Activated T-cell treated with anti-CD3 and anti-CD28 coated beads, Interleukin-2, amount 50 U/mL, for 4 hours (primary cell): ENCODE measurements around the gene CROCC2. TPM values are rescaled to one million over a fixed set of nuclear protein-coding genes. Genes with fewer than 3 reads are reported as not detected.

ENCODE experiments used
- ATAC-seq, 2 donors: fragments of 200-7000 bp; cut with Tn5 transposase; one replicate each; pipeline ENCODE4 v1.10.0; 2021
- DNase-seq: peaks from one replicate; pipeline ENCODE4 v3.0.0-alpha.2; 2020
- H3K27me3 Mint-ChIP-seq: one replicate; pipeline ENCODE4 v1.8.0; 2021; ENCODE audit warnings: low read depth, mixed read lengths
- H3K36me3 Mint-ChIP-seq: one replicate; pipeline ENCODE4 v1.8.0; 2022; ENCODE audit warnings: mixed read lengths; ENCODE audit not compliant: insufficient read depth
- H3K4me1 Mint-ChIP-seq: one replicate; pipeline ENCODE4 v1.8.0; 2021; ENCODE audit warnings: low read depth, mixed read lengths
- H3K4me3 Mint-ChIP-seq: one replicate; pipeline ENCODE4 v1.8.0; 2021; ENCODE audit warnings: mild to moderate bottlenecking, moderate library complexity, mixed read lengths
- H3K9me3 Mint-ChIP-seq: one replicate; pipeline ENCODE4 v1.8.0; 2021; ENCODE audit warnings: mixed read lengths
- total RNA-seq, 3 donors: library from RNA; stranded (reverse); gene quantifications; one replicate each; pipeline ENCODE4 v1.2.1, GENCODE V29; 2021

CROCC2 gene
- total RNA-seq, 3 donors from 2014 or later: not detected

DNA sequence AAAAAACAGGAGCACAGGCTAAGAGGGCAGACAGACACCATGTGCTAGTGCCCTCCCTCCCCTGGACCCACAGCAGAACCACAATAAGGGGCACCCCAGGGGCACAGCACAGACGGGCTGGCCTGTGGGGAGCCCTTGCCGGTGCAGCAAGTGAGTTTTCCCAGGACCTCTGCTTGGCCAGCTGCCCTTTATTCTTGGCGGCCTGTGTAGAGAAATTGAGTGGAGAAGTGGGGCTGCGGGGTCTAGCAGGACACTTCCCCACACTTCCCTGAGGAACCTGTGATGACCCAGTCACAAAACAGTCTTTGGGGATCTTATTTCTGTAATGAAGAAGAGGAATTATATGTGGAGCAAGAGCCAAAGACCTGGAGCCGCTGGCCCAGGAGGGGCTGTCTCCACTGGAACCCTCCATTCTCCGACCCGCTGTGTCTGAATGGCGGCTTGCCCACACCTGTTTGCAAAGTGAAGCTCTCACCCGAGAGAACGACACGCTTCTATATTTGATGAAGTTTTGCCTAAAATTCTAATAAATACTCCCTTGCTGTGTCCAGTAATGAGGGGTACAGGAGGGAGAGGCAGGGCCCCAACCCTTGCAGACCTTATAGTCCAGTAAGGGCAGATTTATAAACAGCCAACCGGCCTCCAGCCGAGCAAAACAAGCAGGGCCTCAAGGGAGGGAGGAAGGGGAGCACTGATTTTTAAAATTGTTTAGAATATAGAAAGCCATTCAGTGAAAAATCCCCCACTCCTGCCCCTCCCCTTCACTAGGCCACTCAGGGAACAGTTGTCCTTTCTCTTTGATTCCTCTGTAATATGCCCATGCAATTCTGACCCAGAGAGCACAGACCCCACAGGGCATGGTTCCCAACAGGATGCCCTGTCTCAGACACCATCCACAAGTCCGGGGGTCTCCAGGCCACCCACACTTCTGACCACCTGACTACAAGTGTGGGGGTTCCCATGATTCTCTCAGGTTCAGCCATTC is 47.6 kb downstream of the CROCC2 start:
- ATAC-seq: no peak
- Mint-ChIP-seq H3K9me3 (no peaks in the 10 kb centered on the region), H3K4me3 (no peak overlapping the region), H3K4me1 (no peaks in the 10 kb centered on the region), H3K36me3 (no peaks in the 10 kb centered on the region), H3K27me3 (peaks cover 7% of the 10 kb centered on the region)
- no peak for DNase-seq

DNA sequence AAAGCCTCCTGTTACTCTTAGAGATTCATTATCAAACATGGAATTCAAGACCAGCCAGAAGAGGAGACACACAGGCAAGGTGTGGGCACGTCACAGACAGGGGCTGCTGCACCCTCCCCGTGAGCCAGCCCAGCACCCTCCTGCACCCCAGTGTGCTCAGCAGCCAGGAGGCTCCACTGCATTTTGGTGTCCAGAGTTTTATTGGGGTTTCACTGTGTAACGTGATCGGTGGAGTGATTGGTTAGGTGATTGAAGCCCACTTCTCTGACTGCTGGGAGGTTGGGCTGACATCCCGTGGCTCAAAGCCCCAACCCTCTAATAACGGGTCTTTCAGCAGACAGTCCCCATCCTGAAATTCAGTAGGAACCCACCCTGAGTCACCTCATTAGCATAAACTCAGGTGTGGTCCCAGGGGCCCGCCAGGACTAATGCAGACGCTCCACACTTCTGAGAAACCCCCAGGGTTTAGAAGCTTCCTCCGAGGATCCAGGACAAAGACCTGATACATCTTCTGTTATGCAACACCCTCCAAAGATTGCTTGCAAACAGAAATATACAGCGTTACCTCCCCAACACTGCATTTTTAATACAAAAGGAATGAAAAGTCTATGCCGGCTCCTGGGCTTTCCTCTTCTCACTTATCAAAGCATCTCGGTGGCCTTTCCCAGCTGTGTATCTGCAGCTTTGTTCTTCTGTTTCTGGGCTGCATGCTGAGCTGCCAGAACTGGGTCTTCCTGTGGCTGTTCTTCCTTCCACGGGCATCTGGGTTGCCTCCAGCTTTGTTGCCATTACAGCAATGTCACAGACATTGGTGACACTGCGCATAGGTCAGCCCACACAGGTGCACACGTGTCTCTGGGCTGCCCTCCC is 48.5 kb downstream of the CROCC2 start:
- no peak for DNase-seq
- no peaks in the 10 kb centered on the region for H3K4me1 Mint-ChIP-seq
- ATAC-seq: no peak
- H3K27me3 Mint-ChIP-seq: peaks cover 7% of the 10 kb centered on the region
- H3K36me3 Mint-ChIP-seq: no peaks in the 10 kb centered on the region
- H3K4me3 Mint-ChIP-seq: no peak overlapping the region
- H3K9me3 Mint-ChIP-seq: no peaks in the 10 kb centered on the region

DNA sequence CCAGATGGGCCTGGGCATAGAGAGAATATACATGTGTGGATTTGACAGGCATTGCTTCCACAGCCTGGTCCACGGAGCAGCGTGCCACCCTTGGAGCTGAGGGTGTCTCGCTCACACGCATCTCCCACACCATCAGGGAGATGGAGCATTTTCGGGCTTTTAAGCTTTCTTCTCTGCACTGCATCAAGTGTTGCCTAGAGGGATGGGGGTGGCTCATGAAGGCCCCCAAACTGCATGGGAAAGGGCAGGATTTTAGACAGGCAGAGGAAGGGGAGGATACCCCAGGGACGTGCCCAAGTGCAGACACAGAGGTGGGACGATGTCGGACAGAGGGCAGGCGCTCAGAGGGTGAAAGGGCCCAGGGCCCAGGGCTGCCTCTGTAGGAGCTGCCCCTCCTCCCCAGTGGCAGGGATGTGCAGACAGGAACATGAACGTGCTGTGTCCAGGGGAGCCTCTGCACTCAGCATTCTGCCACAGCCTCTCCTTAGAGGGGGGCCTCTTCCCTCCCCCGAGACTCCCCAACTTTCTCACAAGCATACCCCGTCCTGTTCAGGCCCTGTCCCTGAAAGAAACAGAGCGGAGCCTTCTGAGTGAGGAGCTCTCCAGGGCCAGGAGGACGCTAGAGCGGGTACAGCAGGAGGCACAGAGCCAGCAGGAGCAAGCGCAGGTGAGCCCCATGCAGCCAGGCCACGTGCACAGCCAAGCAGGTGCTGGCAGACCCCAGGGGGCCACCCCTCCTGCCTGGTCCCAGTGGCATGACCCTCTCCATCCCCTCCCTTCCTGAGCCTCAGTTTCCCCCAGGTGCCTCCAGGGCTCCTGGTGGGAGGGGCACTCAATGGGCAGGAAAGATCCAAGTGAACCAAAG is 49.4 kb downstream of the CROCC2 start:
- no peaks in the 10 kb centered on the region for H3K4me1 Mint-ChIP-seq
- no peaks in the 10 kb centered on the region for H3K9me3 Mint-ChIP-seq
- peaks cover 2% of the 10 kb centered on the region for H3K27me3 Mint-ChIP-seq
- no peak overlapping the region for H3K4me3 Mint-ChIP-seq
- no peak for ATAC-seq
- DNase-seq: no peak
- H3K36me3 Mint-ChIP-seq: no peaks in the 10 kb centered on the region

DNA sequence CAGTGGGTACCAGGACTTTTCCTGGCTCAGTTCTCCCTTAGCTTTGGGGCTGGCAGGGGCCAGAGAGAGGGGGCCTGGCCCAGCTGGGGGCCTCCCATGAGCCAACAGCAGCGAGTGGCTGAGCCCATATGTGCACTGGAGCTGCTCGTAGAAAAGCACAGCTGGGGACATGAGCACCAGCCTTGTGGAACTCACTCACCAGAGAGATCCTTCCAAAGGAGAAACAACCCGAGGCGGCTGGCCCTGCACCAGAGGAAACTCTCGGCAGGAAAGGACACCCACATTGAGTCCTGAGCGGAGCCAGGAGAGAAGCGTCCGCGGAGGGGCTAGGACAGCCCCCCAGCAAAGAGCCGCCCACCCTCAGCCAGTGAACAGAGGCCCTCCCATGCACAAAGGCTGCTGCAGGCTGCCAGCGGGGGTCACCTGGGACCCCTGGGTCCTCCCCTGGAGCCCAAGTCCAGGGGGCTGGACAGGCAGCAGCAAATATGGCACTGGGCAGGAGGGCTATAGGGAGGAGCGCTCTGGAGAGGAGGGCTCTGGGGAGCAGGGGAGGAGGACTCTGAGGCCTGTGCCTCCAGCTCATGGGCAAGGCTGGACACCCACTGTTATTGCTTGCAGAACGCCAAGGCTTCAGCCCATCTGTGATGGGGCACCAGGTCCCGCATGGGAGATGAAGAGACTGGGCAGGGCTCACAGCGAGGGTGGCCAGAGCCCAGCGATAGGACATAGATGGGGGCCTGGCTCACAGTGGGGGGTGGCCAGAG is 50.2 kb downstream of the CROCC2 start:
- peaks cover 2% of the 10 kb centered on the region for H3K27me3 Mint-ChIP-seq
- H3K4me1 Mint-ChIP-seq: no peaks in the 10 kb centered on the region
- H3K9me3 Mint-ChIP-seq: no peaks in the 10 kb centered on the region
- no peak for DNase-seq
- H3K4me3 Mint-ChIP-seq: no peak overlapping the region
- ATAC-seq: no peak
- no peaks in the 10 kb centered on the region for H3K36me3 Mint-ChIP-seq

DNA sequence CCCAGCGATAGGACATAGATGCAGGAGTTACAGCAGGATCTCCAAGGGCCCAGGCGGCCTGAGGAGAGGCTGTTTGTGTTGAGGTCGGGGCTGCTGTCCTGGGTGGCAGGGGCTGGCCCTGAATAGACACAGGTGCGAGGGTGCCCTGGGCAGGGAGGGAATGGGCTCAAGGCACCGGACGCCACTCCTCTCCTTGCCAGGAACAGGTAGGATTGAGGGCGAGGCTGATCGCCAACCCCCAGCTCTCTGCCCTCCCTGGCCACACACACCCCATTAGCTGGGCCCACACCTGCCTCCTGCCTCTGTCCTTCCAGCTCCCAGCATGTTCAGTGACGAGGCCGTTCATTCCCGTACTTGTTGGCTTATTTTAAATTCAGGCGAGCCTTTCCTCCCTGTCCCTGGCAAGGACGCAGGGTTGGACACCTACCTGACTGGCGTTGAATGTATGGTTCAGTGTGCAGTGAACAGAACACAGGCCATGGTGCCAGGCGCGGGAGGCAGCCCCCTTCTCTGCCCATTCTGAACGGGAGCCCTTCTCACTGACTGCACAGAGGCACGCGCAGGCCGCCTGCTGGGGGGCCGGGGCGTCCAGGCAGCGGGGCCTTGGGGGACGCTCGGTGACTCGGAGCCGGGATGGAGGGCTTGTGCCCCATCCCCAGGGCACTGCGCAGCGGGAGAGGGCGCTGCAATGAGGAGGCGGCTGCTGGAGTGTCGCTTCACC is 51.0 kb downstream of the CROCC2 start:
- Mint-ChIP-seq H3K9me3 (no peaks in the 10 kb centered on the region), H3K36me3 (no peaks in the 10 kb centered on the region), H3K4me1 (no peaks in the 10 kb centered on the region), H3K4me3 (no peak overlapping the region), H3K27me3 (peaks cover 2% of the 10 kb centered on the region)
- no peak for DNase-seq
- ATAC-seq: no peak

DNA sequence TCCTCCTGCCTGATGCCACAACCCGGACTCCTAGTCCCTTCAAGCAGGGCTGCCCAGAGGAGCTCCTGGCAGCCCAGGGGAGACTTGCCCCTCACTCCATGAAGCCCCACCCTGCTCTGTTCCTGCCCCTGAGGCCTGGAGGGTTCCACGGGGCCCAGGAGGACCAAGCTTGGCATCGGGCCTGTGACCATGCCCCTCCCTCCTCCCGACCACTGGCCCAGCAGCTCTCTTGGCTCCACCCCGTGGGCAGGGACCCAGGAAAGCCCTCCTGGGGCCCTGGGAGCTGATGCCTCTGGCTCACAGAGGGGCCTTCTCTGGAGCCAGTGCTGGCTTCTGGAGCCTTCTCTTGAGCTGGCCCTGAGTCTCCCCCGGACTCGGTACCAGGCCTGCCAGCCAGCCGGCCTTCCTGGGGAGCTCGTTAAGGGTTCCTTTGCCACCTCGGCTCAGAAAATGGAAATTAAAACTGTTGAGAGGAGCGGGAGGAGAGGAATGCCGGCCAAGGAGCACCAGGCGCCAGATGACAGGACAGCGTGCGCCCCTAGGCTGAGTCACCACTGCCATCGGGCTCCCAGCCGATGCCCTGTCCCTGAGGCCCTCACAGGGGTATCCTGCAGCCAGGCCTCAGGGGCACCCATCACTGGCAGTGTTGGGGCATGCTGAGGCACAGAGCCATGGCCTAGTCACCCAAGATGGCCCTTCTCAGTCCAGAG is 51.7 kb downstream of the CROCC2 start:
- DNase-seq: no peak
- H3K4me3 Mint-ChIP-seq: no peak overlapping the region
- H3K9me3 Mint-ChIP-seq: no peaks in the 10 kb centered on the region
- no peaks in the 10 kb centered on the region for H3K4me1 Mint-ChIP-seq
- peaks cover 2% of the 10 kb centered on the region for H3K27me3 Mint-ChIP-seq
- no peak for ATAC-seq
- H3K36me3 Mint-ChIP-seq: no peaks in the 10 kb centered on the region

DNA sequence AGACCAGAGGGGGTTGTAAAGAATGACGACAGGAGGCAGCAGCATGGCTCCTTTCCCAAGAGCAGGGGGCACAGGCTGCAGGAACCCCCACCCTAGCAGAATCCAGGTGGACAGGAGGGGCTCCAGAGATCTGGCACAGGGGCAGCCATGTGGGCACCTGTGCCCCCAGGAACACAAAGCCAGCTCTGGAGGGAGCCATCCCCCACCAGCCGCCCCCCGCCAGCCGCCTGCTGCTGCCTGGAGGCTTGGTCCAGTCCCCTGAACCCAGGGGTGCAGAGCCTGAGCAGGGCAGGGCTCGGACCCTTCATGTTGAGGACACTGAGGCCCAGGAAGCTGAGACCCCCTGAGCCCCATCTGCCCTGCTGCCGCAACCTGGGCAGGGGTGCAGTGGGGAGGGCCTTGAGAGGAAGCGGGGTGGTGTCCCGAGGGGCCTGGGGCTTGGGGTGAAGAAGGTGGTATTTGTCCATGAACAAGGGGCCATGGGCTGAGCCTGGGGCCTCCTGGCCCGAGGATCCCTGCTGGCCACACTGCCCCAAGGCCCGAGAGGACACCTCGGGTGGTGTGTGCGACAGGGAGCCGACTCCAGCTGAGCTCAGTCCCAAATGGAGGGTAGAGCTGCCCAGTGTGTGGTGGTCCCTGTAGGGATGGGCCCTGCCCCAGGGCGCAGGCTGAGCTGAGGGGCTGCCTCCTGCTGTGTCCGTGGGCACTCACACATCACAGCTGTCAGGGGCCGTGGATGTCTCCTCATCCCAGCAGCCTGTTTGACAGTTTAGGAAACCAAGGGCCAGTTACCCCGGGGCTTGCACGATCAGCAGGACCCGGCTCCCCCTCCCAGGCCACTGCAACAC is 52.5 kb downstream of the CROCC2 start:
- no peak for DNase-seq
- Mint-ChIP-seq H3K27me3 (peaks cover 2% of the 10 kb centered on the region), H3K4me1 (no peaks in the 10 kb centered on the region), H3K36me3 (no peaks in the 10 kb centered on the region), H3K9me3 (no peaks in the 10 kb centered on the region), H3K4me3 (no peak overlapping the region)
- ATAC-seq: no peak

DNA sequence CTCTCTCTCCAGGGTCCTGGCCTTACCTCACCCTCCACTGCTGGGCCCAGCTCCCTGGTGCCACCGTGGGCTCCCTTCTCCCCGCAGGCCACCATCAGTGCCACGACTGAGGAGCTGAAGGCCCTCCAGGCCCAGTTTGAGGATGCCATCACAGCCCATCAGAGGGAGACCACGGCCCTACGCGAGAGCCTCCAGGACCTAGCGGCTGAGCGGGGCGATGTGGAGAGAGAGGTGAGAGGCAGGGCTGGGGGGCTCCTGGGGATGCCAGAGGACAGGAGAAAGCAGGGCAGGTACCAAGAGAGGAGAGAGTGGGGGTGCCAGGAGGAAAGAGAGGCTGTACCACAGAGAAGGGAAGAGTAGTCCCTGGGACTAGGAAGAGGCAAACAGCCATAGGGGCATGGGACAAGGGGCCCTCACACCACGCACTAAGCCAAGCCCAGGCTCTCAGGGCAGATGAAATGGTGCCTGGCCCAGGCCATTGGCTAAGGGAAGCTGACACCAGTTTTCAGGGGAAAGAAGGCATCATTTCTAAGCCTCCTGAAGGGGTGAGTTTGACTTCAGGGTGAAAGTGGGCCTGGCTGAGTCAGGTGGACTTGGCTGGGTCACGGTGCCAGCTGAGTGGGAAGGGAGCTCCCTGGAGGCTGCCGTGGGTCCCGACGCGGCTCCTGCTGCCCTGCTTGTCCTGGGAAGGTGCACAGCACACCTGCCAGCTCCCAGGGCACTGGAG is 53.2 kb downstream of the CROCC2 start:
- no peak for DNase-seq
- no peaks in the 10 kb centered on the region for H3K9me3 Mint-ChIP-seq

DNA sequence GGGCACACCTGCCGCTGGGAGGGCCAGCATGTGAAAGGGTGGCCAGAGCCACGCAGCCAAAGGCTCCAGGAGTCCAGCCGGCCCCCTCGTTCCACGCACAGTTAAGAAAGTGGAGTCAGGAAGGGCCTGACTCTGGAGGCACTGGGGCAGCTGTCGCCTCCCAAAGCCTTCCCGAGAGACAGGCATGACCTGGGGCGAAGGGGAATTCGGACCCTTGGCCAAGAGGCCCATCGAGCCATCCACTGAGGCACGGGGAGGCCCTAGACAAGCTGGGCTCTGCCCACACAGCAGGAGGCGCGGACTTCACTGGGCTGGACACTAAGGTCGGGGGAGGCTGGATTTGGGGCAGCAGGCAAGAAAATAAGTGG is 53.8 kb downstream of the CROCC2 start:
- Mint-ChIP-seq H3K4me3 (no peak overlapping the region), H3K9me3 (no peaks in the 10 kb centered on the region), H3K36me3 (no peaks in the 10 kb centered on the region), H3K4me1 (no peaks in the 10 kb centered on the region), H3K27me3 (peaks cover 2% of the 10 kb centered on the region)
- ATAC-seq (no peak), DNase-seq (no peak)

More for the DNA sequence above, 53.2 kb downstream of the CROCC2 start:
- no peaks in the 10 kb centered on the region for H3K36me3 Mint-ChIP-seq
- H3K27me3 Mint-ChIP-seq: peaks cover 2% of the 10 kb centered on the region
- H3K4me1 Mint-ChIP-seq: no peaks in the 10 kb centered on the region
- H3K4me3 Mint-ChIP-seq: no peak overlapping the region
- ATAC-seq: no peak

DNA sequence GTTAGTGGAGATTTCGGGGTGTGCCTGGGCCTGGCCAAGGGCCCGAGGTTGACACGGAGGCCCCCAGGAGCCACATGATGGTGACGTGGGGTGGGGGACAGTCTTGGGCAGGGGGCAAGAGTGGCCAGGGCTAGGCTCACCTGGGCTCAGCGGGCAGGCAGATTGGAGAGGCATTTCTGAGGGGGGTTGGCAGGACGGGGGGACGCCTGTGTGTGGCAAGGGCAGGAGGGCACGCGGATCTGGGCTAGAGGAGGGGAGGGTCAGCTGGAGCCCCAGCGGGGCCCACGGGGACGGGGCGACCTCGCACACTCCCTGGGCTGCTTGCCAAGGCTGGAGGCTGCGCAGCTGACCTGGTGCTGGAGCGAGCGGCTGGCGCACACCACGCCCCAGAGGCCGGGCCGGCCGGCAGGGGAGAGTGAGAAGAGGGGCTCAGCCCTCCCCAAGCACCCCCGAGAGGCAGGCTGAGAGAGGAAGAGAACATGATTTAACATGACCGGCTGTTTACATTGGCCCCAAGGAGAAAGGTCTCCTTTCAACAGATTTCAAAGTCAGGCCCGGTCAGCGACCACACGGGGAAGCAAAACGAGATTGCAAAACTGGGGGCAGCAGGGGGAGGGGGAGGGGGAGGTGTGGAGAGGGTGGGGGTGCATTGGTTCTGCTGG is 54.3 kb downstream of the CROCC2 start:
- DNase-seq: no peak
- Mint-ChIP-seq H3K9me3 (no peaks in the 10 kb centered on the region), H3K4me3 (no peak overlapping the region), H3K27me3 (peaks cover 2% of the 10 kb centered on the region), H3K36me3 (no peaks in the 10 kb centered on the region), H3K4me1 (no peaks in the 10 kb centered on the region)
- no peak for ATAC-seq
